HG02678 (cell line): ENCODE data around the gene BMPR1B.

Experiments
- ATAC-seq: cut with Tn5 transposase; IDR thresholded peaks from one replicate; pipeline ENCODE4 v1.9.1; 2021; ENCODE audit warnings: mild to moderate bottlenecking, moderate library complexity; ENCODE audit not compliant: unreplicated experiment

The BMPR1B gene

GRCh38 chr4:95178938-95179337, 421.2 kb downstream of the BMPR1B start:
- no peak for ATAC-seq

GRCh38 chr4:95180531-95181242, 422.9 kb downstream of the BMPR1B start:
- no peak for ATAC-seq

GRCh38 chr4:95181243-95181995, 423.7 kb downstream of the BMPR1B start:
- ATAC-seq = no peak

GRCh38 chr4:95181996-95182306, 424.2 kb downstream of the BMPR1B start:
- ATAC-seq = no peak

- ATAC-seq = no peak
Observed at GRCh38 chr4:95183656-95184408, 426.1 kb downstream of the BMPR1B start.

GRCh38 chr4:95186666-95187065, 428.9 kb downstream of the BMPR1B start:
- no peak for ATAC-seq

- no peak for ATAC-seq
Observed at GRCh38 chr4:95188701-95189370, 431.1 kb downstream of the BMPR1B start.

GRCh38 chr4:95190751-95191436, 433.1 kb downstream of the BMPR1B start:
- no peak for ATAC-seq

GRCh38 chr4:95191537-95191936, 433.8 kb downstream of the BMPR1B start:
- no peak for ATAC-seq

GRCh38 chr4:95193391-95194224, 435.9 kb downstream of the BMPR1B start:
- ATAC-seq = no peak

GRCh38 chr4:95197353-95197752, 439.6 kb downstream of the BMPR1B start:
- ATAC-seq = no peak

- no peak for ATAC-seq
Observed at GRCh38 chr4:95198961-95199360, 441.2 kb downstream of the BMPR1B start.

GRCh38 chr4:95204267-95204844, 446.6 kb downstream of the BMPR1B start:
- no peak for ATAC-seq

GRCh38 chr4:95204873-95205272, 447.1 kb downstream of the BMPR1B start:
- ATAC-seq = no peak
